HG02884 (cell line): ENCODE results near the gene SLC35F4.

Source experiments
- ATAC-seq: cut with Tn5 transposase; IDR thresholded peaks from one replicate; pipeline ENCODE4 v1.9.1; 2021; ENCODE audit warnings: mild to moderate bottlenecking, moderate library complexity; ENCODE audit not compliant: unreplicated experiment

SLC35F4 gene

DNA sequence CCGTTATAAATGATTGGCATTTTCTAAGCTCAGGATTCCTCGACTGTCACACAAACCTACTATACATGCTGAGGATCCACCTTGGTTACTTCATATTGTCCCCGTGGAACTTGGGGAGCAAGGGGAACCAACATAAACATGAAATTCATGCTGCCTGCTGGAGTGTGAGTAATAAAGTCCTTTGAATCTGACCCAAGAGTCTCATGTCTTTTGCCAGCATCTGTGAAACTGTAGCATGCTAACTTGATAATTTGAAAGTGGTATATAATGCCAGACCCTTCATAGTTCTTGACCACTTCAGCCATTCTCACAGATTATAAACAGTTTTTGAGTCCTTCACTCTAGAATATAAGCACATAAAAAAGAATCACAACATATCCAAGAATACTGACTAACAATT lies 17.1 kb downstream of the SLC35F4 start:
- no peak for ATAC-seq

GRCh38 chr14:57848353-57848752 lies 17.5 kb downstream of the SLC35F4 start:
- ATAC-seq: no peak

GRCh38 chr14:57847706-57848105 lies 18.2 kb downstream of the SLC35F4 start:
- ATAC-seq: no peak

GRCh38 chr14:57847096-57847495 lies 18.8 kb downstream of the SLC35F4 start:
- no peak for ATAC-seq

- no peak for ATAC-seq
Observed at GRCh38 chr14:57846596-57846995, 19.3 kb downstream of the SLC35F4 start.

- no peak for ATAC-seq
Observed at GRCh38 chr14:57845802-57846531, 19.9 kb downstream of the SLC35F4 start.

DNA sequence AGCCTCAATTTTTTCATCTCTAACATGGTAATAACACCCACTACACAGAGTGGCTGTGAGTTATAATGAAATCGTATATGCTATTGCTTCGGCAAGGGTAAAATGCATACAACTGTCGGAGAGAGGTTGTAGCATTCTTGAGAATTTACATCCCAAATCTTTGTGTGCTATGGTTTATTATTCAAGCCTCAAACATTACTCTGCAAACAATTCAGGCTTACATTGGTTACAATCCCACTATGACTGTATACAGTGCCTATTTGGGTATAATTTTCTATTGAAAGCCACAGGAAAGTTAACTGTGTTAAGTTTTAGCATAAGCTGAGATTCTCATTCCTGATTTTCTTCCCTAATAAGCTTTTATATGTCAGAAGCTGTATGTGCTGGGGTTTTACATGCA lies 20.6 kb downstream of the SLC35F4 start:
- ATAC-seq: no peak

DNA sequence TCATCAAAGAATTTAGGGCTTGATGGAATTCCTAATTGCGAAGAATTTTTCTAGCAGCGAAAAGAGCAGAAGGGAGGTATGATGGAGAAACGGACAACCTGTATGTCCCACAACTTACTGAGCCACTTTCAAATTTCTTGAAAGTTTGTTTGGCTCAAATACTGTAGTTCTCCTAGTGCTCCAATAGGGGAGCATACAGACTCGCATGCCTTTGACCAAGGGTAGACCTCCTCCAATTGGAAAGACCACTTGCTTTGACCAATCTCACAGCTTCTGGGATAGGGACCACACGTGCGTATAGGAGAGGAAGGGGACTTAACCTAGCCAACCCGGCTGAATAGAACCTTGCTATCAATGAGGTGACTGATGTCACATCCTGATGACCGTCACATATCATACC lies 28.6 kb downstream of the SLC35F4 start:
- no peak for ATAC-seq

DNA sequence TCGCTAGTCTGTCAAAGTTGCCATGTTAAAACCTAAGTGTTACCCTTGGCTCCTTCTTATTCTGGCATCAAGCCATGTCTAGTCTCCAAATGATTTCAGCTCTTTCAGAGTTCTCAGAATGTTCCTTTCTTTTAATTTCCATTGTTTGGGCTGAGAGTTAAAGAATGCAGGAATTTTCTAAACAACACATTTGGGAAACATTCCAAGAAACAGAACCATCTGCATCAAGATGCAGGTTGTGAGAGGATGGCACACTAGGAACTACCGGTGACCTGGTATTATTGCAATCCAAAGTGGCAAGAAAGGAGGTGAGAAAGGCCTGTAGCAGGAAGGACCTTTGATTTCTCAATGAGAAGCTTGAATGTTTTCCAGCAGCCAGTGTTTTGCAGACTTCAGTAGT lies 30.1 kb downstream of the SLC35F4 start:
- ATAC-seq: no peak

GRCh38 chr14:57834961-57835360 lies 30.9 kb downstream of the SLC35F4 start:
- no peak for ATAC-seq

GRCh38 chr14:57834001-57834598 lies 31.8 kb downstream of the SLC35F4 start:
- no peak for ATAC-seq

- no peak for ATAC-seq
Observed at GRCh38 chr14:57833323-57833722, 32.6 kb downstream of the SLC35F4 start.

DNA sequence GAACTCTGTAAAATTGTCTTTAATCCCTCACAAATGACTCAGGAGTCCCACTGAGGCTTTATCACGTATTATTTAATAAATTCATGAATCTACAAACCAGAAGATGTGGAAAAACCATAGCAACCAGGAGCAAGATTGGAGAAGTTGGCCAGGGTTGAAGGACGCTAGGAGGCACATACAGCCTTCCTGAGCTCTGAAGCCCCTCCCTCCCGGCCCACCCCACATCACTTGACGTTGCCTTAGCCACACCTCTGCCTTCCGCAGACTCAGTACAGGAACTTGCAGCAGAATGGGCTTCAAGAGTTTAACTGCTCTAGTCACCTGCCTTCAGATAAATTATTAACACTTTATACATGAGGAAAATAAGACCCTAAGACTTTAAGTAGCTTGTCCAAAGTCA lies 33.9 kb downstream of the SLC35F4 start:
- ATAC-seq: no peak

DNA sequence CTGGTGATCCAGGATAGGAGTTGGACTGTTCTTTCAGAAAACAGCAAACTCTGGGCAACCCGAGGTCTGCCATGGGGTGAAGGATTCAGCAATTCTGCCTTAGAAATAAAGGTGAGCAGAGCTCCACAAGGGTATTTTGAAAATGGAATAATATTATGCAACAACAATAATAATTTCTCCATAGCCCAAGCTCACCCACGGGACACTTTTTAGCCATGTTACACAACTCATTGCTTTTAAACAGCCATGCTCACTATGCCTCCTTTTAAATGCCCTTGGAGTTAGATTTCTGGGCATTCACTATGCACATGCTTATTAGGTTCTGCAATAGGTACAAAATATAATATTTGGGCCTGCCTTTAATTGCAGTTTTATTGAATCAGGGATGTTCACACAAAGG lies 37.2 kb downstream of the SLC35F4 start:
- ATAC-seq: no peak

DNA sequence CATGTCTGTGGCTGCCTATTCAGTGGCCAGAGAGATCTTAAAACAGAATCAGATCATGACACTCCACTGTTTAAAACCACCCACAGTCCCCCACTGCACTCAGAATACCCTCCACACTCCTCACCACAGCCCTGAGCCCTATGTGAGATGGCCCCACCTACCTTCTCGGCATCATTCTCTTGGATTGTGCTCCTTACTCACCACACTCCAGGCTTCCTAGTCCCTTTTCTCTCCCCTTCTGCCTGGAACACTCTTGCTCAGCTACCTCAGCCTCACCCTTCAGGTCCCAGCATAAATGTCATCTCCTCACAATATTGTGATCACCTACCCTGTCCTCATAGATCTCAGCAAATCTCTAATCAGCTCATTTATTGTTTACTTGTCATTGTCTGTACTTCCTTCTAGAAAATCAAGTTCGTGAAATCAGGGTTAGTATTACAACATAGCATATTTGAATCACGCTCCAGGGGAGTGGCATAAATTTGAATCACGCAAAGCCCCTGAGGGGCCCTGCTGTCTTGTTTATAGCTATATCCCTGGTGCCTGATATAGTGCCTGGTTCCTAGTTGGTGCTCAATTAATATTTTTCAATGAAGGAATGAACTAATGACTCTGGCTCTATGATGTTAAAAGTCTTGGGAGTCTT lies 42.8 kb downstream of the SLC35F4 start:
- ATAC-seq: no peak

GRCh38 chr14:57822081-57822480 lies 43.8 kb downstream of the SLC35F4 start:
- ATAC-seq: no peak

- no peak for ATAC-seq
Observed at GRCh38 chr14:57820581-57820980, 45.3 kb downstream of the SLC35F4 start.

DNA sequence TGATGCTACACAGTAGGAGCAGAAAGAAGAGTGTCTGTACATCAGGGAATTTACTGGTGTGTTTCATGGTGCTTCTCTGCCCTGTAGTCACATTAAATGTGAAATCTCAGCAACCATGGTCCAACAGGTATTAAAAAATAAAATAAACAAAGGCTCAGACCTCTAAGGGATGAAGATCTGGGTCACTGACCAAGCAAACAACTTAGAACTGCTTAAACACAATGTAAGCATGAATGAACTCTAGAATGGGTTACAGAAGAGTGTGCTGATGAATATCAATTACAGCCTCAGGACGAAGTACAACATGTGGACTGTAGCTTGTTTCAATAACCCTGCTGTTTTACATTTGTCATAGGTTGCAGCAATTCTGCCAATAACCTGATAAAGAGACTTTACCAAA lies 47.4 kb downstream of the SLC35F4 start:
- no peak for ATAC-seq

- ATAC-seq: no peak
Observed at GRCh38 chr14:57816568-57817284, 49.2 kb downstream of the SLC35F4 start.

DNA sequence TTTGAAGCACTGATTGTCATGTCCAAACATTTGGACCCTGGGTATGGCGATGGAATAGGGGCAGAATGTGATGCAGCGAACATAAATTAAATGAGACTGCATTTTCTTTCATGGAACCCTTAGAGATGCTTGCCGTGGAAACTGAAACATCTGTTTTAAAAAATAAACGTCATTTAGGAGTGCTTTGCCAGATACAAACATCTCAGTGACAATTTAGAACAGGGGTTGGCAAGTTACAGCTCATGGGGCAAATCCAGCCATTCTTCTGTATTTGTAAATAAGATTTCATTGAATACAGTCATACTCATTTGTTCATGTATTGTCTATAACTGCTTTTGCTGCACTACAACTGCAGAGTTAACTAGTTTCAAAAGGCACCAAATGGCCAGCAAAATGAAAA lies 51.2 kb downstream of the SLC35F4 start:
- ATAC-seq: no peak

GRCh38 chr14:57812741-57813140 lies 53.2 kb downstream of the SLC35F4 start:
- ATAC-seq: no peak
